IMR-90 (cell line): Measurements from ENCODE around the gene MAP1LC3B. TPM values are rescaled to one million over a fixed set of nuclear protein-coding genes. Genes with fewer than 3 reads are reported as not detected.

Experiments
- ATAC-seq: fragments of 200-7000 bp; cut with Tn5 transposase; 2 replicates; pipeline ENCODE4 v1.9.1; 2020; ENCODE audit warnings: low read depth, mild to moderate bottlenecking, moderate library complexity
- BruUV-seq: library from RNA; stranded (reverse); fragments of 400-500 nt; replicated peaks from 2 replicates; lab custom pipeline; 2021; lab: Mats Ljungman, UMichigan
- CTCF ChIA-PET: fragments of 300-600 bp; formaldehyde crosslinking; extraction: SDS; loops from one replicate; lab custom pipeline; 2021; ENCODE audit warnings: antibody characterized with exemption; lab: Yijun Ruan, JAX
- POLR2A ChIA-PET: fragments of 300-600 bp; sonication (Branson Sonifier 250); formaldehyde crosslinking; loops from one replicate; lab custom pipeline; 2022; ENCODE audit warnings: antibody characterized with exemption; ENCODE audit not compliant: unreplicated experiment; lab: Charles Lee
- DNase-seq: peaks from one replicate; pipeline ENCODE4 v3.0.0; 2013
- H2AFZ ChIP-seq: replicated peaks from 2 replicates; pipeline ENCODE3; 2013; ENCODE audit warnings: low read length, mild to moderate bottlenecking; ENCODE audit not compliant: poor library complexity
- H2AK5ac ChIP-seq: 2 replicates; pipeline ENCODE4 v1.6.1; 2013; ENCODE audit warnings: low read depth, low read length, inconsistent platforms
- H2AK9ac ChIP-seq: replicated peaks from 2 replicates; pipeline ENCODE3; 2013; ENCODE audit warnings: mild to moderate bottlenecking, low read depth, low read length, moderate library complexity; ENCODE audit not compliant: poor library complexity
- H2BK120ac ChIP-seq: 2 replicates; pipeline ENCODE4 v1.6.1; 2013; ENCODE audit warnings: low read depth, low read length, inconsistent platforms
- H2BK15ac ChIP-seq: 3 replicates; pipeline ENCODE4 v1.6.1; 2013; ENCODE audit warnings: low read depth, low read length, inconsistent platforms
- H2BK20ac ChIP-seq: 2 replicates; pipeline ENCODE4 v1.6.1; 2013; ENCODE audit warnings: low read depth, mild to moderate bottlenecking, inconsistent platforms, low read length, moderate library complexity
- H2BK5ac ChIP-seq: 2 replicates; pipeline ENCODE4 v1.6.1; 2013; ENCODE audit warnings: mild to moderate bottlenecking, low read depth, low read length, inconsistent platforms; ENCODE audit not compliant: poor library complexity, severe bottlenecking
- H3K14ac ChIP-seq: replicated peaks from 2 replicates; pipeline ENCODE4 v1.6.1; 2013; ENCODE audit warnings: low read depth, low read length, inconsistent platforms
- H3K18ac ChIP-seq: 2 replicates; pipeline ENCODE4 v1.6.1; 2013; ENCODE audit warnings: low read depth, low read length, control low read depth
- H3K23ac ChIP-seq: 2 replicates; pipeline ENCODE4 v1.6.1; 2013; ENCODE audit warnings: low read depth, low read length, inconsistent platforms
- H3K27ac ChIP-seq: 2 replicates; pipeline ENCODE4 v1.5.1; 2013; ENCODE audit warnings: mild to moderate bottlenecking, control low read depth, low read length; ENCODE audit not compliant: insufficient read depth
- H3K27me3 ChIP-seq: 2 replicates; pipeline ENCODE4 v1.6.1; 2013; ENCODE audit warnings: low read length; ENCODE audit not compliant: control insufficient read depth, insufficient read depth
- H3K36me3 ChIP-seq: 2 replicates; pipeline ENCODE4 v1.6.1; 2013; ENCODE audit warnings: low read length, mixed read lengths; ENCODE audit not compliant: control insufficient read depth, insufficient read depth
- H3K4ac ChIP-seq: 2 replicates; pipeline ENCODE4 v1.6.1; 2013; ENCODE audit warnings: low read depth, low read length, inconsistent platforms
- H3K4me1 ChIP-seq: 2 replicates; pipeline ENCODE4 v1.6.1; 2013; ENCODE audit warnings: low read length, mixed read lengths; ENCODE audit not compliant: control insufficient read depth, insufficient read depth
- H3K4me2 ChIP-seq: 2 replicates; pipeline ENCODE4 v1.6.1; 2013; ENCODE audit warnings: low read depth, mild to moderate bottlenecking, control low read depth, low read length, moderate library complexity
- H3K4me3 ChIP-seq: 2 replicates; pipeline ENCODE4 v1.5.1; 2013; ENCODE audit warnings: low read depth, mild to moderate bottlenecking, control low read depth, low read length, moderate library complexity; ENCODE audit not compliant: insufficient read depth
- H3K56ac ChIP-seq: 2 replicates; pipeline ENCODE4 v1.6.1; 2013; ENCODE audit warnings: low read length, inconsistent platforms; ENCODE audit not compliant: insufficient read depth; ENCODE audit errors: extremely low read depth
- H3K79me1 ChIP-seq, 2 experiments: 2 replicates each; pipeline ENCODE4 v1.6.1; 2013; ENCODE audit warnings: low read length in 2 of 2, inconsistent platforms in 1 of 2, low read depth in 1 of 2
- H3K9ac ChIP-seq: 2 replicates; pipeline ENCODE4 v1.6.1; 2013; ENCODE audit warnings: low read depth, low read length, control low read depth
- H3K9me1 ChIP-seq: 2 replicates; pipeline ENCODE4 v1.6.1; 2013; ENCODE audit warnings: low read length, inconsistent platforms; ENCODE audit not compliant: insufficient read depth
- H3K9me3 ChIP-seq: 2 replicates; pipeline ENCODE4 v1.6.1; 2013; ENCODE audit warnings: low read length; ENCODE audit not compliant: control insufficient read depth, insufficient read depth
- H4K20me1 ChIP-seq: 2 replicates; pipeline ENCODE4 v1.6.1; 2013; ENCODE audit warnings: low read length, inconsistent platforms; ENCODE audit not compliant: insufficient read depth
- H4K5ac ChIP-seq: 2 replicates; pipeline ENCODE4 v1.6.1; 2013; ENCODE audit warnings: mild to moderate bottlenecking, low read depth, low read length, control low read depth
- H4K8ac ChIP-seq, 2 experiments: 2 replicates each; pipeline ENCODE4 v1.6.1; 2013; ENCODE audit warnings: low read depth in 2 of 2, low read length in 2 of 2, control low read depth in 1 of 2, inconsistent platforms in 1 of 2
- H4K91ac ChIP-seq: 2 replicates; pipeline ENCODE4 v1.6.1; 2013; ENCODE audit warnings: low read depth, low read length, inconsistent platforms; ENCODE audit not compliant: insufficient read depth
- CEBPB ChIP-seq: IDR thresholded peaks from 2 replicates; pipeline ENCODE4 v1.6.1; 2012; ENCODE audit warnings: low read depth, low read length, improper control_type of control experiment
- CHD1 ChIP-seq: IDR thresholded peaks from 2 replicates; pipeline ENCODE4 v1.6.1; 2012; ENCODE audit warnings: low read depth, low read length, improper control_type of control experiment
- CTCF ChIP-seq: conservative IDR thresholded peaks from 2 replicates; pipeline ENCODE4 v1.5.1; 2012; ENCODE audit warnings: mild to moderate bottlenecking, low read depth, low read length, improper control_type of control experiment
- MAZ ChIP-seq: IDR thresholded peaks from 2 replicates; pipeline ENCODE4 v1.6.1; 2012; ENCODE audit warnings: low read depth, mild to moderate bottlenecking, low read length, improper control_type of control experiment, moderate library complexity, borderline replicate concordance
- MXI1 ChIP-seq: IDR thresholded peaks from 2 replicates; pipeline ENCODE4 v1.6.1; 2012; ENCODE audit warnings: low read depth, mild to moderate bottlenecking, low read length, moderate library complexity, borderline replicate concordance
- POLR2A ChIP-seq: IDR thresholded peaks from 2 replicates; pipeline ENCODE4 v1.6.1; 2012; ENCODE audit warnings: mild to moderate bottlenecking, low read depth, low read length
- RAD21 ChIP-seq: IDR thresholded peaks from 2 replicates; pipeline ENCODE4 v1.6.1; 2012; ENCODE audit warnings: low read length, improper control_type of control experiment
- RCOR1 ChIP-seq: IDR thresholded peaks from 2 replicates; pipeline ENCODE4 v1.6.1; 2012; ENCODE audit warnings: mild to moderate bottlenecking, low read length, improper control_type of control experiment; ENCODE audit not compliant: insufficient replicate concordance
- RFX5 ChIP-seq: IDR thresholded peaks from 2 replicates; pipeline ENCODE4 v1.8.0; 2012; ENCODE audit warnings: low read depth, mild to moderate bottlenecking, low read length, moderate library complexity
- WGBS, 2 experiments: methylation state at CpG; one replicate each; pipeline versions ENCODE4 v1.1.5 to v1.1.7; 2013; ENCODE audit warnings: missing lambda C conversion rate in 2 of 2; ENCODE audit not compliant: insufficient read length in 1 of 2; ENCODE audit errors: extremely low coverage in 2 of 2; 5-methylcytosine and 5-hydroxymethylcytosine counted together
- dilution Hi-C: fragments of 300-500 bp; cut with HindIII; formaldehyde crosslinking; loops from one replicate; pipeline ENCODE4 v1.14.3; 2018; ENCODE audit warnings: low sequenced_read_pairs; ENCODE audit not compliant: unreplicated experiment
- in situ Hi-C: fragments of 300-500 bp; cut with MboI; formaldehyde crosslinking; loops from 3 replicates; pipeline ENCODE4 v1.14.3; 2019; ENCODE audit warnings: low sequenced_read_pairs, inconsistent platforms, mixed read lengths
- intact Hi-C: fragments of 100-400 bp; cut with micrococcal nuclease; formaldehyde crosslinking; loops from 2 replicates; pipeline ENCODE4 v1.10.0; 2022
- polyA plus RNA-seq, 3 experiments: library from polyadenylated mRNA; depleted of rRNA; stranded (reverse); fragments of >200 nt; gene quantifications; 2 replicates each; pipeline ENCODE4 v1.2.3, GENCODE V29; 2012; ENCODE audit warnings: low replicate concordance in 1 of 3
- total RNA-seq: library from RNA; depleted of rRNA; stranded (reverse); fragments of >200 nt; gene quantifications from 2 replicates; pipeline ENCODE4 v1.2.3, GENCODE V29; 2012

MAP1LC3B gene
- total and polyA plus RNA-seq, 2 of the 4 experiments (the other 2 are of a cell fraction): 23.5 to 57.7 TPM

- Histone ChIP-seq H3K9ac (no peak overlapping the region), H3K27ac (no peak overlapping the region), H3K23ac (no peak overlapping the region), H4K5ac (no peak overlapping the region), H2BK20ac (no peak overlapping the region), H3K4me2 (no peak overlapping the region), H2BK120ac (no peak overlapping the region), H3K9me1 (peaks cover 16% of the 10 kb centered on the region), H3K18ac (no peak overlapping the region), H4K20me1 (peaks cover 12% of the 10 kb centered on the region; the same call in 1 of the 2 replicates), H3K9me3 (no peaks in the 10 kb centered on the region), H2AK9ac (no peak overlapping the region), H3K4me1 (peaks cover 20% of the 10 kb centered on the region), H4K91ac (no peak overlapping the region), H3K56ac (no peak overlapping the region), H2BK15ac (no peak overlapping the region), H3K14ac (no peak overlapping the region), H3K4me3 (no peak overlapping the region), H2AK5ac (no peak overlapping the region), H3K79me1 (peaks cover 23 to 74% of the 10 kb centered on the region in 2 experiments), H2AFZ (no peak overlapping the region), H3K36me3 (peaks cover 6% of the 10 kb centered on the region; the same call in 1 of the 2 replicates), H3K27me3 (no peaks in the 10 kb centered on the region), H2BK5ac (no peak overlapping the region), H4K8ac (no peak overlapping the region), H3K4ac (no peak overlapping the region)
- dilution Hi-C loops: no loop called here
- no peak for TF ChIP-seq RCOR1
- TF ChIP-seq CTCF: no peak
- no peak for TF ChIP-seq RFX5
- TF ChIP-seq RAD21: no peak
- no peak for TF ChIP-seq CHD1
- no peak for TF ChIP-seq MXI1
- no peak for TF ChIP-seq CEBPB
- TF ChIP-seq POLR2A: no peak
- TF ChIP-seq MAZ: no peak
- ChIA-PET POLR2A (no interaction called here), CTCF (no interaction called here)
- BruUV-seq: no TSS peak
- WGBS, 2 experiments: no CpG with 5 or more reads among the region's 3 CpGs
- DNase-seq (no peak), ATAC-seq (no peak)
- intact Hi-C loops: no loop called here
- in situ Hi-C loops: no loop called here
Measured at GRCh38 chr16:87443964-87444363, 51.8 kb downstream of the MAP1LC3B start.
